Breast epithelium (tissue), 3 donors: ENCODE measurements around the gene TFCP2.

Experiments
- POLR2A ChIP-seq: fragments of 450-650 bp; IDR thresholded peaks from one replicate; pipeline ENCODE4 v1.6.1; 2016; ENCODE audit warnings: antibody characterized with exemption, mild to moderate bottlenecking, moderate library complexity
- TF ChIP-seq, protein P1 (sequence below), 3 donors: fragments of 450-650 bp; IDR thresholded peaks; one replicate each; pipeline ENCODE4 v1.5.1; 2016 to 2017; ENCODE audit warnings: antibody characterized with exemption in 3 of 3, mild to moderate bottlenecking in 3 of 3, moderate library complexity in 3 of 3

DNA sequence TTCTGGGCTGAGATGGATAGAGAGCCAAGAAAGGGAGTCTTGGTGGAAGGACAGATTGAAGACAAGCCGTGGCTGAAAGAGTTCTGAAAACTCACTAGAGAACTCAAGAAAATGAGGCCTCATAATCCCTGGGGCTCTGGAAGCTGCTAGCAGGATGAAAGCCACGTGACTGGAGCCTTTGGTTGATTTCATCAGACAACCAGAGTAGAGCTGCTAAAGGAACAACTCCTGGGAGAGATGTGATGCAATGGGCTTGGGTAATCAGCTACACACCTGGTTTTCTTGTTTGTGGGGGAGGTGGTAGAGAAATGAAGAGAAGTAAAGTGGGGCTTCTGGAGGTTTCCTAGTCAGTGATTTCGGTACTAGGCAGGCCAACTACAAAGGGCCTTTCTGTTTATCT, 102.9 kb downstream of the TFCP2 start:
- no peak for TF ChIP-seq POLR2A
- TF ChIP-seq, protein P1, sequence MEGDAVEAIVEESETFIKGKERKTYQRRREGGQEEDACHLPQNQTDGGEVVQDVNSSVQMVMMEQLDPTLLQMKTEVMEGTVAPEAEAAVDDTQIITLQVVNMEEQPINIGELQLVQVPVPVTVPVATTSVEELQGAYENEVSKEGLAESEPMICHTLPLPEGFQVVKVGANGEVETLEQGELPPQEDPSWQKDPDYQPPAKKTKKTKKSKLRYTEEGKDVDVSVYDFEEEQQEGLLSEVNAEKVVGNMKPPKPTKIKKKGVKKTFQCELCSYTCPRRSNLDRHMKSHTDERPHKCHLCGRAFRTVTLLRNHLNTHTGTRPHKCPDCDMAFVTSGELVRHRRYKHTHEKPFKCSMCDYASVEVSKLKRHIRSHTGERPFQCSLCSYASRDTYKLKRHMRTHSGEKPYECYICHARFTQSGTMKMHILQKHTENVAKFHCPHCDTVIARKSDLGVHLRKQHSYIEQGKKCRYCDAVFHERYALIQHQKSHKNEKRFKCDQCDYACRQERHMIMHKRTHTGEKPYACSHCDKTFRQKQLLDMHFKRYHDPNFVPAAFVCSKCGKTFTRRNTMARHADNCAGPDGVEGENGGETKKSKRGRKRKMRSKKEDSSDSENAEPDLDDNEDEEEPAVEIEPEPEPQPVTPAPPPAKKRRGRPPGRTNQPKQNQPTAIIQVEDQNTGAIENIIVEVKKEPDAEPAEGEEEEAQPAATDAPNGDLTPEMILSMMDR (IDR thresholded peaks at IDR 0.05): no peak
